Lower lobe of right lung (tissue), 2 donors: ENCODE results near the gene RPTOR. TPM values are rescaled to one million over a fixed set of nuclear protein-coding genes. Genes with fewer than 3 reads are reported as not detected.
A peak's percentile ranks its signal among the peaks of the same experiment; 100 is the strongest.

Experiments used
- ATAC-seq, 2 donors: fragments of 200-7000 bp; cut with Tn5 transposase; one replicate each; pipeline ENCODE4 v1.9.1; 2020 to 2022; ENCODE audit warnings: mild to moderate bottlenecking in 2 of 2, moderate library complexity in 2 of 2
- DNase-seq: peaks from one replicate; pipeline ENCODE4 v3.0.0-alpha.2; 2020
- H3K27ac ChIP-seq: fragments of 200-600 bp; one replicate; pipeline ENCODE4 v1.8.0; 2022
- H3K27me3 ChIP-seq: fragments of 200-600 bp; one replicate; pipeline ENCODE4 v1.8.0; 2022; ENCODE audit warnings: low read depth
- H3K36me3 ChIP-seq: fragments of 200-600 bp; one replicate; pipeline ENCODE4 v1.8.0; 2022; ENCODE audit warnings: mild to moderate bottlenecking
- H3K4me1 ChIP-seq: fragments of 200-600 bp; one replicate; pipeline ENCODE4 v1.8.0; 2022
- H3K4me3 ChIP-seq: fragments of 200-600 bp; one replicate; pipeline ENCODE4 v1.8.0; 2022; ENCODE audit warnings: mild to moderate bottlenecking
- H3K9me3 ChIP-seq: fragments of 200-600 bp; one replicate; pipeline ENCODE4 v1.8.0; 2022
- CTCF ChIP-seq: fragments of 200-600 bp; IDR thresholded peaks from one replicate; pipeline ENCODE4 v1.8.0; 2022; ENCODE audit warnings: antibody characterized with exemption, mild to moderate bottlenecking
- intact Hi-C: fragments of 100-400 bp; cut with DNase I; formaldehyde crosslinking; loops from one replicate; pipeline ENCODE4 v1.11.0; 2022
- total RNA-seq: library from RNA; stranded (reverse); fragmentation: NEBNext Ultra II Directional; extraction: Animal tissue kit (Norgen Biotek cat#: 25700); gene quantifications from one replicate; pipeline ENCODE4 v1.2.1, GENCODE V29; 2021
- donor health status: DM: no; HTN: yes; CAD: no; lungs with severe emphysema.

The RPTOR gene
- total RNA-seq, 1 donor from 2014 or later: 34.0 TPM

- H3K9me3 ChIP-seq: no peaks in the 10 kb centered on the region
- H3K27ac ChIP-seq: no peak overlapping the region
- peaks cover 20% of the 10 kb centered on the region for H3K27me3 ChIP-seq
- H3K4me3 ChIP-seq: no peak overlapping the region
- peaks cover 6% of the 10 kb centered on the region for H3K36me3 ChIP-seq
- intact Hi-C loops: no loop called here
- no peak for TF ChIP-seq CTCF
- peaks cover 18% of the 10 kb centered on the region for H3K4me1 ChIP-seq
- DNase-seq (peak; percentile 51), ATAC-seq (peak; percentile 29 to 33)
Measured at GRCh38 chr17:80970044-80970761, 425.6 kb downstream of the RPTOR start.

GRCh38 chr17:80970762-80971703 lies 426.4 kb downstream of the RPTOR start:
- Histone ChIP-seq H3K36me3 (no peaks in the 10 kb centered on the region), H3K9me3 (no peaks in the 10 kb centered on the region), H3K4me1 (peaks cover 18% of the 10 kb centered on the region), H3K27me3 (peaks cover 20% of the 10 kb centered on the region), H3K4me3 (no peak overlapping the region), H3K27ac (no peak overlapping the region)
- intact Hi-C loops: no loop called here
- DNase-seq (no peak), ATAC-seq (no peak)
- TF ChIP-seq CTCF: no peak

- intact Hi-C loops: no loop called here
- Histone ChIP-seq H3K4me1 (peaks cover 18% of the 10 kb centered on the region), H3K27ac (no peak overlapping the region), H3K27me3 (peaks cover 20% of the 10 kb centered on the region), H3K4me3 (no peak overlapping the region), H3K36me3 (no peaks in the 10 kb centered on the region), H3K9me3 (no peaks in the 10 kb centered on the region)
- ATAC-seq: no peak
- no peak for TF ChIP-seq CTCF
- no peak for DNase-seq
Measured at GRCh38 chr17:80971704-80972304, 427.2 kb downstream of the RPTOR start.

GRCh38 chr17:80976701-80977100 lies 432.1 kb downstream of the RPTOR start:
- intact Hi-C loops: no loop called here
- Histone ChIP-seq H3K4me1 (peaks cover 9% of the 10 kb centered on the region), H3K4me3 (no peak overlapping the region), H3K27ac (no peak overlapping the region), H3K36me3 (no peaks in the 10 kb centered on the region), H3K9me3 (no peaks in the 10 kb centered on the region), H3K27me3 (peaks cover 27% of the 10 kb centered on the region)
- no peak for ATAC-seq
- no peak for TF ChIP-seq CTCF
- DNase-seq: no peak

GRCh38 chr17:80977172-80977571 lies 432.5 kb downstream of the RPTOR start:
- Histone ChIP-seq H3K4me1 (peaks cover 9% of the 10 kb centered on the region), H3K36me3 (no peaks in the 10 kb centered on the region), H3K27ac (no peak overlapping the region), H3K9me3 (no peaks in the 10 kb centered on the region), H3K4me3 (no peak overlapping the region), H3K27me3 (peaks cover 26% of the 10 kb centered on the region)
- DNase-seq: no peak
- intact Hi-C loops: no loop called here
- no peak for ATAC-seq
- no peak for TF ChIP-seq CTCF
